Measurements from ENCODE around the gene HINT1. TPM values are rescaled to one million over a fixed set of nuclear protein-coding genes. Genes with fewer than 3 reads are reported as not detected.
"Not testable (repeated sequence)": the region's sequence is repeated elsewhere in the genome, so short reads cannot be mapped to it uniquely, and the experiment has no call there.

HINT1 gene
- total RNA-seq, 1 donor from 2014 or later, result 247 TPM

DNA sequence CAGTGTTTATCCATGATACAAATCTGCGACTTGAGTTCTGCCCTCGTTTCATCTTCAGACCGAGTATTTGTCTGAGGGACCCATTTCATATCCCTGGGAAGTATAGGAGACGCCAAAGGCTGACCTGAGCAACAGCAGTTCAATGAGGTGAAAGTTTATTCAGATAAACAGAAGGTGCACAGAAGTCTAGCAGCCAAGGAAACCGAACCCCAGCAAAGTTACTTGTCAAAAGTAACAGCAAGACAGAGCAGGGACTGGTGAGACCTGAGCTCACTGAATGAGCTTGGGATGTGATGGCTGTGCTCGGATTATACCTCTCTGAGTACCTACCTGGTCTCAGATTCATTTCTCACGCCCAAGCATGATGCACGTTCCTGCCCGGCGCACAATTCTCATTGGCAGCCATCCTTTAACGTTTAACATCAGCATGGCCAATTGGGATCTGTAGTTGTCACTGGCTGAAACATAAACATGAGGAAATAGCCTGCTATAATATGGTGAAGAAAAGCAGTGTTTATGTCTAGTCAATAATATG, 6.3 kb upstream of the HINT1 start:
- DNase-seq (ENCODE audit: low read depth in 2 of 2), result peak in 1 of 2 donors; percentile 5

DNA sequence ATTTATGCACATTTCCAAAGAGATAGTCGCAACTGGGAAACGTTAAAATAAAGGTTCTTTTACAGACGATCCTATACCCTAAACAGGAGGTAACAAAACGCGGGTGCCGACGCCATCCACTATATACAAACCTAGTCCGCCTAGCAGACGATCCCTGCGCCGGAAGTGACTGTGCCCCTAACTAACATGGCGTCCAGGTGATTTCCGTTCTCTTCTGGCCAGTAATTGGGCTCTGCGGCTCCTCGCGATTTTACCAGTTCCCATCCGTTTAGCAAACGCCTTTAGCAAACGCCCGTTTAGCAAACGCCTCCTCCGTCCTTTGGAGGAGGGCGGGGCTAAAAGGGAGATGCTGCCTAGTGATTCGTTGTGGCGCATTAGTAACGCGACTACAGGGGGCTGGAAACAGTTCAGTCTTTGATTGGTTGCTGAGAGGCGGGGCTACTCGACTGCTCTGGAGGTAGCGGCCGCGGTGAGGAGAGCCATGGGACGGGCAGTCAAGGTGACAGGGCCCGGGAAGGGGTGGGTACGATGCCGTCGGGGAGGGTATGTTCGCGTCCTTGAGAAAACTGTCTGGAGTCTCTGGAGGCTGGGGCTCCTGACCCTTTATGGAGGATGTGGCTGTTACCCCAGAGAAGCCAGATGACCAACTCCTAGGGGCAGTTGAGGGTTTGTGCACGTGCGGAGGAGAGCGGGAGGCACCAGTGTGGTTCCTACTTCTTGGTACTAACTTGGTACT, 5.7 kb upstream of the HINT1 start, which contains the start of gene LYRM7:
Gene LYRM7 (plus strand): TSS at position 405 of the 736 bp plus-strand sequence. CDS start 77 bp downstream, at position 482.
- DNase-seq (ENCODE audit: low read depth in 2 of 2), result peak; percentile 99 to 100

DNA sequence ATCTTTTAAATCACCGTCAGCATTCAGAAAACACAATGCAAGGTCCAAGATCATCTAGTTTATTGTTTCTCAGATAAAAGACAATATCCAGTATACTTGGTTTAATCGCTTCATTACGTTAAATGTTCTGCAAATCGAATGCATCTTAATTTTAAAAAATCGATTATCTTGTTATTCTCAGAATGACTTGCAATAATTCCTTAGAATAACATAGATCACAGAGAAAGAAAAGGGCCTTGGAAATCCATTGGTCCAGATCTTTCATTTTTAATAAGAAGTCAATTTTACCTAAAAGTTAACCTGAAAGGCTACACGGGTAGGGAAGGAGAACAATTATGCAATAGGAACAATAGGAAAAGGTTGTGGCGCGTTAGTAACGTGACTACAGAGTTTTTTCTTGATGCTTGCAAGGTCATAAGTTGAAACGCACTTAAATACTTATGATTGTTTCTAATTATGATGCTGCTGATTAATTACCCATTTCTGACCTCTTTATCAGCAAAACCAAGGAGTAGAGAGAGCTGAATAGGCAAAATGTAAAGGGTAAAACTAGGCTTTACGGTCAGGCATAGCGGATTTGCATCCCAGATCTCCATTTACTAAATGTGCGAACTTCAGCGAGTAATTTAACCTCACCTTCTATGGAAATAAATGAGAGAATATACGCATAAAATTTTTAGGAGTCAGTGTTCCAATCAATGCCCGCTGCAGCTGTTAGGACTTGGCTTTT, 4.9 kb upstream of the HINT1 start:
- DNase-seq (ENCODE audit: low read depth in 2 of 2), result peak in 1 of 2 donors; percentile 4

DNA sequence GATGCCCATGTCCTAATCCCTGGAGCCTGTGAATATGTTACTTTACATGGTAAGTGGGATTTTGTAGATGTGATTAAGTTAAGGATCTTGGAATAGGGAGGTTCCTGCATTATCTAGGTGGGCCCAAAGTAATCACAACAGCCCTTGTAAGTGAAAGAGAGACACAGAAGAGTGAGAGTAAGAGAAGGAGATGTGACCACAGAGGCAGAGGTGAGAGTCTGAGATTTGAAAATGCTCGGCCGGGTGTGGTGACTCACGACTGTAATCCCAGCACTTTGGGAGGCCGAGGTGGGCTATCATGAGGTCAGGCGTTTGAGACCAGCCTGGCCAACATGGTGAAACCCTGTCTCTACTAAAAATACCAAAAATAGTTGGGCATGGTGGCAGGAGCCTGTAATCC, 2.6 kb upstream of the HINT1 start:
- DNase-seq (ENCODE audit: low read depth in 2 of 2), result no peak

DNA sequence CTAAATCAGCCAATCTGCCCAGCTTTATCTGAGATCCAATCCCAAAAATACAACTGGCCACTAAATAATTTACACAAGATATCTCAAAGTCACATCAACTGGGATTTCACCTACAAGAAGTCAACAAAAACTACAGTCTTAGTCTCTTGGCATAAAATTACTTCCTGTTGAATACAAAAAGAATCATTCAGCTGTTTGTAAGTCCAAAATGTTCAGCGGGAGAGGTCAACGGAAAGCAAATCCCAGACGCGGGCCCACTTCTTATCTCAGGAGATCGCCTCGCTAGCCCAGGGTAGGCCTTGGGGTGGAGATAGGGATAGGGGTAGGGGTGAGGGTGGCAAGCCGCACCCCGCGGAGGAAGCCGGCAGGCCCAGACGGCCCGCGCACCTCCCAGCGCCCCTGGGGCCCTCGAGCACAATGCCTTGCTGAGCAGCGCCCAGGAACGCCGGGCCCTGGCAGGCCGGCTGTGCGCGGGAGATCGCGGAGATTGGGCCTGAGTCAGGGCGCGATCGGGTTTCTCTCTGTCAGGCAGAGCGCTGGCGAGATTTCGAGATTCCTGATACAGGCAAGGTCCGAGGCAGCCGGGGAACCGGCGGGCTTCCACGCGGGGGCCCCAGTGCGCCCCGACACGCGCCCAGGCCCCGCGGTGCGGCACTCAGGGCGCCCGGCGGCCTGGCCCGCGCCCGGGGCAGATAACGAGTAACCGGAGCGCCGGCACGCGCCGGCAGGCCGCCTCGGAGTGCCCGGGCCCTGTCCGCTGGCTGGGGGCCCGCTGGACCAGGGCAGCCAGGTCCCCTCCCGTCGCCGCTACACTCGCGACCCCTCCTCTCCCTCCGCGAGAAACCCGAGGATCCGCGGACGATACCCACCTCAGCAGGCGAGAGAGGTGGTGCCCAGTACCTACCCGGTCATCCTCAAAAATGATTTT, 601 bp downstream of the HINT1 start:
- peak; percentile 23 to 72 for DNase-seq (ENCODE audit: low read depth in 2 of 2)

DNA sequence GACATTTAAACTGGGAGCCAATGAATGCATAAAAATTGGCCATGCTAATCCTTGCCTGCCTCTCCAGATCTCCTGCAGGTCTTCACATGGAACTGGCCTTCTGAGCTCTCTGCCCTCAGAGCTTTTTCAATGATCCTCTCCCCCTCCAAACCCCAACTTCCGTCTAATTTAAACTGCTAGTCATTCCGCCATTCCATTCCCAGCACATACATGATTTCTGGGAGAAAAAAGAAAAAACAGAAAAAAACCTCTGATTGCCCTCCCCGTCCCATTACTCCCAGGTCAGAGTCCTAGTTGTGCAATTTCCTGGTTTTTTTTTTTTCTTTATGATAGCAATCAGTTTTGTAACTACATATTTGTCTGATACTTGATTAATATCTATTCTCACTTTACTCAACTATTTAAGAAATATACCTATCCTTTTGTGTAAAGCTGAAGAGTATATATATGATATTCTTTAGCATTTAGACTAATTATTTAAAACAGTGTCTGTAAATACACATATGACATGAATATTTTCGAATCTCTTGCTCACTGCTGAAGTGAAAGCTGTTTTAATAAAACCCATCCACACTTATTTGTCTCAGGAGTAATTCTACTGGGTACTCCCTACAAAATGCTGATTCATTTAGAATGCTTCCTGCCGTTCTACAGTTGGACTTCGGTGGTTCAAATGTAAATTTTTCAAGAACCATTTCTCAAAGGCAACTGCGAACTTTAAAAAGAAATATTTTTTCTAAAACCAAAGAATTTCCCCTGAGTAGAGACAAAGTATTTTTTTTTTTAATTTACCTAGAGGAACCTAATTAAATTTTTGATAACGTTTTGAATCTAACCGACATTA, 1.6 kb downstream of the HINT1 start:
- DNase-seq (ENCODE audit: low read depth in 2 of 2), result peak; percentile 37 to 50

DNA sequence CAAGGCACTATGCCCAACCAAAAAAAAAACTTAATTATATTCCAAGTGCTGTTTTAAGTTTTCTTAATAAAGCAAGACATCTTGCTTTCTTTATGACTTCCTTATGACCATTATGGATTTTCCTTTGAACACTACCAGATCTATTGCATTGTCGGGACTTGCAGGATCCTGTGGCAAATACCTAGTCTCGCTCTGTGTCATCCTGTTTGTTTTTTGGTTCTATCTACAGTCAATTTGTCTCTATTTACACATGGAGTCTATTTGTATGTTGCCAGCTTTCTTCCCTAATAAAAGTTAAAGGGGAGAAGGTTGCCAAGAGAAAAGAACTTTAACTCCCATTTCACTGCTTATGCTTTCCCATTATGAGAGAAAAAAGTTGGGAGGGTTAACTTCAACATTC, 4.9 kb downstream of the HINT1 start:
- no peak for DNase-seq (ENCODE audit: low read depth in 2 of 2)

DNA sequence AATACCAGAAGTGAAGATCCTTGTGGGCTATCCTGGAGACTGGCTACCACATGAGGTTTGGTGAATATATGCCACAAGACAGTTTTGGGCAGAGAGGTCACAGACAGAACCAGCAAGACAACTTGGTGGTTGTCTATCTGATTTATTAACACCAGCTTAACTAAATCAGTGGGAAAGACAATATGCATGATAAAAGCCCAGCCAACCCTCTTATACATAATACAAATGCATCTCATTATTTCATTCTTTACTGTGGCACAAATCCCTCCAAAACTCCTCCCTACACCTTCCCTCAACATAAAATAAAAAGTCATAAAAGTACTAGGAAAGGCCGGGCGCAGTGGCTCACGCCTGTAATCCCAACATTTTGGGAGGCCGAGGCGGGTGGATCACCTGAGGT, 8.1 kb downstream of the HINT1 start:
- no peak for DNase-seq (ENCODE audit: low read depth in 2 of 2)

DNA sequence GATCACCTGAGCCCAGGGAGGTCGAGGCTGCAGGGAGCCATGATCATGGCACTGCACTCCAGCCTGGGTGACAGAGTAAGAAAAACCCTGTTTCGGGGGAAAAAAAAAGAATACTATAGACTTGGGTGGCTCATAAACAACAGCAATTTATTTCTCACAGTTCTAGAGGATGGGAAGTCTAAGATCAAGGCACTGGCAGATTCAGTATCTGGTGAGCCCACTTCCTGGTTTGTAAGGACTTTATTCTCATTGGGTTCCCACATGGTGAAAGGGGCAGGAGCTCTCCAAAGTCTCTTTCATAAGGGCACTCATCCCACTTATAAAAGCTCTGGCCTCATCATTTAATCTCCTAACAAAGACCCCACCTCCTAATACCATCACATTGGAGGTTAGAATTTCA, 8.7 kb downstream of the HINT1 start:
- no peak for DNase-seq (ENCODE audit: low read depth in 2 of 2)

DNA sequence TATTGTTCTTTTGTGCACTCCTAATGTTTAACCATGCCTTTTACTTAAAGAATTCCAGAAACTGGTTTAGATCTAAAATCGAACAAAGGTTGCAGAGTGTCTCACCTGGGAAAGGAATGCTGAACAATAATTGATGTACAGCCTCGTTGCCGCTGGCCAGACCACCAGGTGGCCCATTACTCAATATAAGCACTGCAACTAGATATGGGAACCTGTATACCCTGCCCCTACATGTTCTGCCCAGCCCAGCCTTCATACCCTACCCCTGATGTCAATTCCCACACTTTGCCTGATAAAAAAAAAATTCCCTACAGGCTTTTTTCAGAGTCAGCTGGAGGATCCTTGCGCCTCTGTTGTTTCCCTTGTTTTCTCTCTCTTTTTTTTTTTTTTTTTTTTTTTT, 13.8 kb downstream of the HINT1 start:
- no peak for DNase-seq (ENCODE audit: low read depth in 2 of 2)

DNA sequence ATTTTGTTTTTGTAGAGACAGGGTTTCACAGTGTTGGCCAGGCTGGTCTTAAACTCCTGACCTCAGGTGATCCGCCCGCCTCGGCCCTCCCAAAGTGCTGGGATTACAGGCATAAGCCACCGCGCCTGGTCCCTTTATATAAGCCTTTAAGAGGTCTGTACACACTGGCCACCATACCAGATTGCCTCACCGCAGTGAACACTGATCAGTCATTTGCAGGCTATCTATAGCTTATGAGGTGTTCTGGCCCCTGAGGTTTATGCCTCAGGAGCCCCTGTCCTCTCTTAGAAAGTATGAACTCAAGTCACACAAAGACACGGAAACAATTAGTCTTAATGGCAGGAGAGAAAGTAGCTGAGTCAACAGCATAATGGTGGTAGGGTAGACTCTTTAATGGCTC, 14.6 kb downstream of the HINT1 start:
- DNase-seq (ENCODE audit: low read depth in 2 of 2), result no peak

DNA sequence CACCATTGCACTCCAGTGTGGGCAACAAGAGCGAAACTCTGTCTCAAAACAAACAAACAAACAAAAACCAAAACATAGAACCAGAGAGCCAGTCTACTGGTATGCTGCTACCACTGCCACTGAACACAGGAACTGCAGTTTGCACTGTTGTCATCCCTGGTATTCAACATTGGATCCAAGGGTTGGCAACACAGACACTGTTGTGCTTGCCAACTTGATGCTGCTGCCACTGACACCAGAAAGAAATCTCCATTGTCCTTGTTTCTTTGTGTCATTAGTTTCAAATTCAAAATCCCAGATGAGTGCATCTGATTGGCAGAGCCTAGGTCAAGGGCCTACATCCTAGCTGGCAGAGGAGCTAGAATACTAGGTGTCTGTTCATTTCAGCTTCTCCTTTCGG, 16.2 kb downstream of the HINT1 start:
- no peak for DNase-seq (ENCODE audit: low read depth in 2 of 2)

DNA sequence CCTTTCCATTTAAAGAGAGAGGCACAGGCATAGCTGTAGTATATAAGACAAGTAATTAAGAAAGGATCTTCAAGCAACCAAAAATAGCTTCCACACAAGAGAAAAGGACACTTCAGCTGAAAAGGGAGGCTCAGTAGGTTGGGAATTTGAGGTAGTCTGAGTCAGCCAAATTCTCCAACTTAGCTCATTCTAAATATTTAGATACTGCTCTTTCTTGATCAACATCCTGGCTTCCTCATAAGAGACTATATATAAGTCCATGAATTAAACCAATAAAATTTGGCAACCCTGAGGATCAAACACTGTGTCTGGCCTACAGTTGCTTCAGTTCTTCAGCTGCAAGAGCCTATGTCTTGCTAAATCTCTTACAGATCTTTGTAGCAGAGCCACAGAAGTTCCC, 17.8 kb downstream of the HINT1 start:
- no peak for DNase-seq (ENCODE audit: low read depth in 2 of 2)

DNA sequence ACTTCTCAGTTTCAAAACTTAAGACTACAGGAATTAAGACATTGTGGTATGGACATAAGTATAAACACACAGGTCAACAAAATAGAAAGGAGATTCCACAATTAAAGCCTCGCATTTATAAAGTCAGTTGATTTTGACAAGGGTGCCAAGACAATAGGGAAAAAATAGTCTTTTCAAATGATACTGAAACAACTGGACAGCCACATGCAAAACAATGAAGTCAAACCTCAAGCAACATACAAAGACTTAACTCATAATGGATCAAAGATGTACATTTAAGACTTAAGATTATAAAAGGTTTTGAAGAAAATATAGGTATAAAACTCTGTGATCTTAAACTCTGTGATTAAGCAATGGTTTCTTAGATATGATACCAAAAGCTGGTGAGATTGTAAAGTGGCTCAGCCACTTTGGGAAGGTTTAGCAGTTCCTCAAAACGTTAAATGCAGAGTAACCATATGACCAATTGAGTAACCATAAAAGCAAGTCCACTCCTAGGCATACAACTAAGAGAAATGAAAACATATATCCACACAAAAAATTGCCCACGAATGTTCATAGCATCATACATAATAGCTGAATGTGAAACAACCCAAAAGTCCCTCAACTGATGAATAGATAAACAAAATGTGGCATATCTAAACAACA, 22.0 kb downstream of the HINT1 start:
- DNase-seq (ENCODE audit: low read depth in 2 of 2), result no peak

DNA sequence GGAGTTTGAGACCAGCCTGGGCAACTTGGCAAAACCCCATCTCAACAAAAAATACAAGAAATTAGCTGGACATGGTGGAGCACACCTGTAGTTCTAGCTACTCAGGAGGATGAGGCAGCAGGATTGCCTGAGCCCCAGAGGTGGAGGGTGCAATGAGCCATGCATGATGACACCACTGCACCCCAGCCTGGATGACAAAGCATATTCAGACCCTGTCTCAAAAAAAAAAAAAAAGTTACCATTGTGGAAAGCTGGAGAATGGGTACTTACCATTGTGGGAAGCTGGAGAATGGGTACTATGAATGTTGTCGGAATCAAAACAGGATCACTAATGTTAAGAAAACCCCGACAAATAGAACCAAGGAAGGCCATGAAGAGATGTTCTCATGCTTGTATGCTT, 25.7 kb downstream of the HINT1 start:
- no peak for DNase-seq (ENCODE audit: low read depth in 2 of 2)

DNA sequence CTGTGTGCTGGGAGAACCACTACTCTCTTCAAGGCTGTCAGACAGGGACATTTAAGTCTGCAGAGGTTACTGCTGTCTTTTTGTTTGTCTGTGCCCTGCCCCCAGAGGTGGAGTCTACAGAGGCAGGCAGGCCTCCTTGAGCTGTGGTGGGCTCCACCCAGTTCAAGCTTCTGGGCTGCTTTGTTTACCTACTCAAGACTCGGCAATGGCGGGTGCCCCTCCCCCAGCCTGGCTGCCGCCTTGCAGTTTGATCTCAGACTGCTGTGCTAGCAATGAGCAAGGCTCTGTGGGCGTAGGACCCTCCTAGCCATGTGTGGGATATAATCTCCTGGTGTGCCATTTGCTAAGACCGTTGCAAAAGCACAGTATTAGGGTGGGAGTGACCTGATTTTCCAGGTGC, 26.6 kb downstream of the HINT1 start:
- DNase-seq (ENCODE audit: low read depth in 2 of 2), result not testable (repeated sequence)

DNA sequence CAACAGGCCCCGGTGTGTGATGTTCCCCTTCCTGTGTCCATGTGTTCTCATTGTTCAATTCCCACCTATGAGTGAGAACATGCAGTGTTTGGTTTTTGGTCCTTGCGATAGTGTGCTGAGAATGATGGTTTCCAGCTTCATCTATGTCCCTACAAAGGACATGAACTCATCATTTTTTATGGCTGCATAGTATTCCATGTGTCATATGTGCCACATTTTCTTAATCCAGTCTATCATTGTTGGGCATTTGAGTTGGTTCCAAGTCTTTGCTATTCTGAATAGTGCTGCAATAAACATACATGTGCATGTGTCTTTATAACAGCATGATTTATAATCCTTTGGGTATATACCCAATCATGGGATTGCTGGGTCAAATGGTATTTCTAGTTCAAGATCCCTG, 32.0 kb downstream of the HINT1 start:
- DNase-seq (ENCODE audit: low read depth in 2 of 2), result not testable (repeated sequence)

DNA sequence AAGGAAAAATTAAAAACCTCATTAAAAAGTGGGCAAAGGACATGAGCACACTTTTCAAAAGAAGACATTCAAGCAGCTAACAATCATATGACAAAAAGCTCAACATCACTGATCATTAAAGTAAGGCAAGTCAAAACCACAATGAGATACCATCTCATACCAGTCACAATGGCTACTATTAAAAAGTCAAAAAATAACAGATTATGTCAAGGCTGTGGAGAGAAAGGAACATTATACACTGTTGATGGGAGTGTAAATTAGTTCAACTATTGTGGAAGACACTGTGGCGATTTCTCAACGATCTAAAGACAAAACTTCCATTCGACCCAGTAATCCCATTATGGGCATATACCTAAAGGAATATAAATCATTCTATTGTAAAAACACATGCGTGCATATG, 35.8 kb downstream of the HINT1 start:
- DNase-seq (ENCODE audit: low read depth in 2 of 2), result no peak

DNA sequence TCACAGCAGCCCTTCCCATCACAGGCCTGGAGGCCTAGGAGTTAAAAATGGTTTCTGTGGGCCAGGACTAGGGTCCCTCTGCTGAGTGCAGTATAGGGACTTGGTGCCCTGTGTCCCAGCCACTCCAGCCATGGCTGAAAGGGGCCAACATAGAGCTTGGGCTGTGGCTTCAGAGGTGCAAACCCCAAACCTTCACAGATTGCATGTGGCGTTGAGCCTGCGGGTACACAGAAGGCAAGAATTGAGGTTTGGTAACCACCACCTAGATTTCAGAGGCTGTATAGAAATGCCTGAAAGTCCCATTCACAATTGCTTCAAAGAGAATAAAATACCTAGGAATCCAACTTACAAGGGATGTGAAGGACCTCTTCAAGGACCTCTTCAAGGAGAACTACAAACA, 37.8 kb downstream of the HINT1 start:
- not testable (repeated sequence) for DNase-seq (ENCODE audit: low read depth in 2 of 2)

DNA sequence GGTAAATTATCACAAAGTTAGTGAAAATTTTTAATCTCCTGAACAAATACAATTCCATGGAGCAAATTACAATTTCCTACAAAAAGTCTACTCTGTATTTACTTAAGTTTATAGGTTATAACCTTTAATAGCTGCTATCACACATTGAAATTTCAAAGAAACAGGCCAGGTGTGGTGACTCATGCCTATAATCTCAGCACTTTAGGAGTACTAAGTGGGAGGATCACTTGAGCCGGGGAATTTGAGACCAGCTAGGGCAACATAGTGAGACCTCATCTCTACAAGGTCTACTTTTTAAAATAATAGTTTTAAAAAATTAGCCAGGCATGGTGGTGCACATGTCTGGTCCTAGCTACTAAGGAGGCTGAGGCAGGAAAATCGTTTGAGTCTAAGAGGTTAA, 50.3 kb downstream of the HINT1 start:
- no peak for DNase-seq (ENCODE audit: low read depth in 2 of 2)

Measured in dermis microvascular lymphatic vessel endothelial cell (primary cell).